Peyer's patch (tissue), 4 donors: ENCODE data around the gene GYG2.
"Not testable (repeated sequence)": the region's sequence is repeated elsewhere in the genome, so short reads cannot be mapped to it uniquely, and the experiment has no call there.

Source experiments
- POLR2A ChIP-seq, 2 donors: fragments of 450-650 bp; IDR thresholded peaks; one replicate each; pipeline ENCODE4 v1.5.1; 2017; ENCODE audit warnings: antibody characterized with exemption in 2 of 2, mild to moderate bottlenecking in 2 of 2, moderate library complexity in 2 of 2
- TF ChIP-seq, protein P1 (sequence below), 6 experiments: fragments of 450-650 bp in 4 of 6; fragments of 200-600 bp in 2 of 6; sonication (generic) in 1 of 6; IDR thresholded peaks; one replicate each; pipeline ENCODE4 v1.5.1; 2017 to 2019; ENCODE audit warnings: antibody characterized with exemption in 6 of 6, mild to moderate bottlenecking in 3 of 6, moderate library complexity in 1 of 6

DNA sequence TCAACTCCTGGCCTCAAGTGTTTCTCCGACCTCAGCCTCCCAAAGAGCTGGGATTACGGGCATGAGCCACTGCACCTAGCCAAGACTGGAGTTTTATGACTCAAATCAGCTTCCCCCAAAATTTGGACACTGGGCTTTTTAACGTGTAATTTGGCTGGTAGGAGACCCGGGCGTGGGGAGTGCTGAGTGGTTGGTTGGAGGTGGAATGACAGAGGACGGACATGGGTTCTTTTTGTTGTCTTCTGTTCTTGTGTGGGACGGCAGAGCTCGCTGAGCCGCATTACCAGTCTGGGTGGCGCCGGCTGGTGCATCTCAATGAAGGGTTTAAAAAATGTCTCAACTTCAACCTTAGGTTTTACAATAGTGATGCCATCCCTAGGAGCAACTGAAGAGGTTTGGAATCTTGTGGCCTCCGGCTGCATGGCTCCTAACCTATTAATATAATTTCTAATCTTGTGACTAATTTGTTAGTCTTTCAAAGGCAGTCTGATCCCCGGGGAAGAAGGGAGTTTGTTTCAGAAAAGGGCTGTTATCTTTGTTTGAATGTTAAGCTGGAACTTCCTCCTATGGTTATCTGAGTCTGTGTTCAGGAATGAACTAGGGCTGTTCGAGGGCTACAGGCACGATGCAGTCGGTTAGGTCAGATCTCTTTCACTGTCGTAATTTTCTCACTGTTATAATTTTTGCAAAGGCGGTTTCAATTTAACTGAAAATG, 26.2 kb upstream of the GYG2 start:
- TF ChIP-seq, protein P1, sequence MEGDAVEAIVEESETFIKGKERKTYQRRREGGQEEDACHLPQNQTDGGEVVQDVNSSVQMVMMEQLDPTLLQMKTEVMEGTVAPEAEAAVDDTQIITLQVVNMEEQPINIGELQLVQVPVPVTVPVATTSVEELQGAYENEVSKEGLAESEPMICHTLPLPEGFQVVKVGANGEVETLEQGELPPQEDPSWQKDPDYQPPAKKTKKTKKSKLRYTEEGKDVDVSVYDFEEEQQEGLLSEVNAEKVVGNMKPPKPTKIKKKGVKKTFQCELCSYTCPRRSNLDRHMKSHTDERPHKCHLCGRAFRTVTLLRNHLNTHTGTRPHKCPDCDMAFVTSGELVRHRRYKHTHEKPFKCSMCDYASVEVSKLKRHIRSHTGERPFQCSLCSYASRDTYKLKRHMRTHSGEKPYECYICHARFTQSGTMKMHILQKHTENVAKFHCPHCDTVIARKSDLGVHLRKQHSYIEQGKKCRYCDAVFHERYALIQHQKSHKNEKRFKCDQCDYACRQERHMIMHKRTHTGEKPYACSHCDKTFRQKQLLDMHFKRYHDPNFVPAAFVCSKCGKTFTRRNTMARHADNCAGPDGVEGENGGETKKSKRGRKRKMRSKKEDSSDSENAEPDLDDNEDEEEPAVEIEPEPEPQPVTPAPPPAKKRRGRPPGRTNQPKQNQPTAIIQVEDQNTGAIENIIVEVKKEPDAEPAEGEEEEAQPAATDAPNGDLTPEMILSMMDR (IDR thresholded peaks at IDR 0.05), result not testable (repeated sequence)
- not testable (repeated sequence) for TF ChIP-seq POLR2A (IDR thresholded peaks at IDR 0.05)
